ENCODE data around the gene IFNAR1. TPM values are rescaled to one million over a fixed set of nuclear protein-coding genes. Genes with fewer than 3 reads are reported as not detected.

IFNAR1 gene
- polyA plus RNA-seq, 2 of the 4 experiments (the other 2 are of a cell fraction) = 14.1 to 14.2 TPM

GRCh38 chr21:33339918-33340317 is 15.1 kb downstream of the IFNAR1 start:
- TF ChIP-seq NPAS2 (CRISPR knock-in tag; IDR thresholded peaks at IDR 0.05; ENCODE audit: borderline replicate concordance) (no peak), RFX5 (IDR thresholded peaks at IDR 0.05) (no peak), ESRRA (IDR thresholded peaks at IDR 0.05; ENCODE audit: borderline replicate concordance, low read length) (no peak), RARB (CRISPR knock-in tag; IDR thresholded peaks at IDR 0.05) (no peak), REST (IDR thresholded peaks at IDR 0.05) (no peak), RCOR1 (IDR thresholded peaks at IDR 0.05; ENCODE audit: low read depth, low read length) (no peak), CBX8 (IDR thresholded peaks at IDR 0.05) (no peak), CTCF (IDR thresholded peaks at IDR 0.05) (no peak), KDM5A (IDR thresholded peaks at IDR 0.05) (no peak), CBX2 (IDR thresholded peaks at IDR 0.05; ENCODE audit: borderline replicate concordance, low read depth) (no peak), HES2 (IDR thresholded peaks at IDR 0.05) (no peak), EHF (CRISPR knock-in tag; IDR thresholded peaks at IDR 0.05) (no peak)
- TF ChIP-seq, protein P1, sequence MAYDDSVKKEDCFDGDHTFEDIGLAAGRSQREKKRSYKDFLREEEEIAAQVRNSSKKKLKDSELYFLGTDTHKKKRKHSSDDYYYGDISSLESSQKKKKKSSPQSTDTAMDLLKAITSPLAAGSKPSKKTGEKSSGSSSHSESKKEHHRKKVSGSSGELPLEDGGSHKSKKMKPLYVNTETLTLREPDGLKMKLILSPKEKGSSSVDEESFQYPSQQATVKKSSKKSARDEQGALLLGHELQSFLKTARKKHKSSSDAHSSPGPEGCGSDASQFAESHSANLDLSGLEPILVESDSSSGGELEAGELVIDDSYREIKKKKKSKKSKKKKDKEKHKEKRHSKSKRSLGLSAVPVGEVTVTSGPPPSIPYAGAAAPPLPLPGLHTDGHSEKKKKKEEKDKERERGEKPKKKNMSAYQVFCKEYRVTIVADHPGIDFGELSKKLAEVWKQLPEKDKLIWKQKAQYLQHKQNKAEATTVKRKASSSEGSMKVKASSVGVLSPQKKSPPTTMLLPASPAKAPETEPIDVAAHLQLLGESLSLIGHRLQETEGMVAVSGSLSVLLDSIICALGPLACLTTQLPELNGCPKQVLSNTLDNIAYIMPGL (CRISPR knock-in tag; IDR thresholded peaks at IDR 0.05; ENCODE audit: borderline replicate concordance) = no peak
- TF ChIP-seq, protein P2, sequence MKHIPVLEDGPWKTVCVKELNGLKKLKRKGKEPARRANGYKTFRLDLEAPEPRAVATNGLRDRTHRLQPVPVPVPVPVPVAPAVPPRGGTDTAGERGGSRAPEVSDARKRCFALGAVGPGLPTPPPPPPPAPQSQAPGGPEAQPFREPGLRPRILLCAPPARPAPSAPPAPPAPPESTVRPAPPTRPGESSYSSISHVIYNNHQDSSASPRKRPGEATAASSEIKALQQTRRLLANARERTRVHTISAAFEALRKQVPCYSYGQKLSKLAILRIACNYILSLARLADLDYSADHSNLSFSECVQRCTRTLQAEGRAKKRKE (CRISPR knock-in tag; IDR thresholded peaks at IDR 0.05; ENCODE audit: low read depth) = no peak
- Histone ChIP-seq H3K4me2 (no peak overlapping the region), H3K9me3 (no peaks in the 10 kb centered on the region), H3K4me3 (no peak overlapping the region), H3K27ac (no peak overlapping the region), H3K4me1 (no peaks in the 10 kb centered on the region)
- ChIA-PET CTCF (interaction anchor here (0.6 to 5.1 kb wide), 2 partner anchors 21 to 1009 kb away, joined by 3 to 21 read pairs; no protein-coding TSS in a partner anchor), POLR2A (interaction anchor here (2.0 kb wide), 1 partner anchor 15 kb away, joined by 7 read pairs; the partner anchor contains the start of gene IFNAR1)
- FAIRE-seq (no peak), DNase-seq (ENCODE audit: low read depth in 1 of 2, low spot score in 1 of 2) (no peak), ATAC-seq (no peak)
- WGBS (ENCODE audit: missing lambda C conversion rate) = 55% methylated on average over 2 of the region's 2 CpGs

DNA sequence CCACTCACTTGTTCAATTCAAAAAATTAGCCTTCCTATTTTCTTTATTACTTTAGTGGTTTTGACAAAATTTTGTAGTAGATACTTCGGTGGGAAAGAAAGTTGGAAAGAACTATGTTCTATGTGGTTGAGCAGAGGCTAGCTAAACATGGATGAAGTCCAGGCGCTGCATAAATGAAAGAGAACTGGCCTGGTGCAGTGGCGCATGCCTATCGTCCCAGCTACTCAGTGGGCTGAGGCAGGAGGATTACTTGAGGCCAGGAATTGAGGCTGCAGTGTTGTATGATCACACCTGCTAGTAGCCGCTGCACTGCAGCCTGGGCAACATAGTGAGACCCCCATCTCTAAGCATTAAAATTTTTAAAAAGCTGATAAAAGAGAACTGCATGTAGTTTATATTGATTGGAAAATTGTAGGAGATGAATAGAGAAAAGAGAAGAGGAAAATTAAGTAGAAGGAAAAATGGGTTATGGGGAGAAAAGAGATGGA is 21.0 kb downstream of the IFNAR1 start:
- ChIA-PET POLR2A (no interaction called here), CTCF (interaction anchor here (1.0 to 2.2 kb wide), 3 partner anchors 8 to 149 kb away, joined by 3 to 8 read pairs (median 6); no protein-coding TSS in a partner anchor)
- Histone ChIP-seq H3K4me1 (no peaks in the 10 kb centered on the region), H3K9me3 (no peaks in the 10 kb centered on the region), H3K4me2 (no peak overlapping the region), H3K27ac (no peak overlapping the region), H3K4me3 (no peak overlapping the region)
- no peak for DNase-seq (ENCODE audit: low read depth in 1 of 2, low spot score in 1 of 2)
- FAIRE-seq = no peak
- whole genome bisulfite sequencing (ENCODE audit: missing lambda C conversion rate) = 89% methylated on average over 5 of the region's 5 CpGs
- no peak for TF ChIP-seq RARB (CRISPR knock-in tag; IDR thresholded peaks at IDR 0.05)
- TF ChIP-seq, protein P3, sequence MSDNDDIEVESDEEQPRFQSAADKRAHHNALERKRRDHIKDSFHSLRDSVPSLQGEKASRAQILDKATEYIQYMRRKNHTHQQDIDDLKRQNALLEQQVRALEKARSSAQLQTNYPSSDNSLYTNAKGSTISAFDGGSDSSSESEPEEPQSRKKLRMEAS (IDR thresholded peaks at IDR 0.05) = no peak
- no peak for TF ChIP-seq EHMT2 (IDR thresholded peaks at IDR 0.05; ENCODE audit: low read depth)
- no peak for TF ChIP-seq CBX8 (IDR thresholded peaks at IDR 0.05)
- no peak for ATAC-seq
